ENCODE results near the gene ANKRD12. TPM values are rescaled to one million over a fixed set of nuclear protein-coding genes. Genes with fewer than 3 reads are reported as not detected.

Gene ANKRD12
- total RNA-seq, 4 donors from 2014 or later, result 43.5 to 59.7 (median 52.7) TPM

DNA sequence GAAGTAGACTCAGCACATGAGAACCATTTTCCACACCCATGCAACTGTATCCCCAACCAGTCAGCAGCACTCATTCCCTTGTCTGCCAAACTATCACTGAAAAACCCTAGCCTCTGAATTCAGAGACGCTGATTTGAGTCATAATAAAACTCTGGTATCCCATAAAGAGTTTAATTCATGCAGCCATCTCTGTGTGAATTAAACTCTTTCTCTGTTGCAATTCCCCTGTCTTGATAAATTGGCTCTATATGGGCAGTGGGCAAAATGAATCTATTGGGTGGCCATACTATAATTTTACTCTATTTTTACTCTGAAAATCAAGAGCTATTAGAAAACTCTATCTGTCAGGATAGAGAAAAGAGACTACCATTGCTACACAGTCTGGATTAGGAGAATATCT is 157.4 kb downstream of the ANKRD12 start:
- no peak for TF ChIP-seq CTCF (IDR thresholded peaks at IDR 0.05)
- TF ChIP-seq EP300 (IDR thresholded peaks at IDR 0.05), result no peak
- TF ChIP-seq POLR2A (IDR thresholded peaks at IDR 0.05), result no peak
- 93 to 95% methylated on average over 1 of the region's 1 CpG for WGBS, 2 donors
- H3K27ac ChIP-seq, result no peak overlapping the region
- H3K27me3 ChIP-seq, result no peaks in the 10 kb centered on the region
- no peaks in the 10 kb centered on the region for H3K4me1 ChIP-seq
- DNase-seq (ENCODE audit: low spot score in 2 of 2), result no peak
- H3K4me3 ChIP-seq, result no peak overlapping the region
- peaks cover 0 to 42% (median 0%) of the 10 kb centered on the region in 4 donors for H3K9me3 ChIP-seq
- no peaks in the 10 kb centered on the region for H3K36me3 ChIP-seq

- no peak for TF ChIP-seq POLR2A (IDR thresholded peaks at IDR 0.05)
- TF ChIP-seq EP300 (IDR thresholded peaks at IDR 0.05), result no peak
- TF ChIP-seq CTCF (IDR thresholded peaks at IDR 0.05), result no peak
- WGBS, 2 donors, result 91 to 95% methylated on average over 9 to 12 of the region's 15 CpGs
- Histone ChIP-seq H3K27me3 (no peaks in the 10 kb centered on the region), H3K27ac (no peak overlapping the region), H3K36me3 (no peaks in the 10 kb centered on the region), H3K9me3 (peaks cover 0 to 39% (median 0%) of the 10 kb centered on the region in 4 donors), H3K4me1 (no peaks in the 10 kb centered on the region), H3K4me3 (no peak overlapping the region)
- DNase-seq (ENCODE audit: low spot score in 2 of 2), result no peak
These were observed 159.8 kb downstream of the ANKRD12 start for GRCh38 chr18:9296233-9297006.

GRCh38 chr18:9297007-9297393 is 160.4 kb downstream of the ANKRD12 start:
- Histone ChIP-seq H3K4me1 (no peaks in the 10 kb centered on the region), H3K27me3 (no peaks in the 10 kb centered on the region), H3K36me3 (no peaks in the 10 kb centered on the region), H3K9me3 (peaks cover 0 to 45% (median 0%) of the 10 kb centered on the region in 4 donors), H3K4me3 (no peak overlapping the region), H3K27ac (no peak overlapping the region)
- WGBS, 2 donors, result 98% methylated on average over 19 of the region's 24 CpGs; no CpG with 5 or more reads in 1 of the 2 donors
- TF ChIP-seq CTCF (IDR thresholded peaks at IDR 0.05) (no peak), POLR2A (IDR thresholded peaks at IDR 0.05) (no peak)
- DNase-seq (ENCODE audit: low spot score in 2 of 2), result no peak

- no peak overlapping the region for H3K4me3 ChIP-seq
- no peak overlapping the region for H3K27ac ChIP-seq
- WGBS, 2 donors, result 93 to 94% methylated on average over 6 of the region's 6 CpGs
- H3K4me1 ChIP-seq, result no peaks in the 10 kb centered on the region
- peaks cover 0 to 31% (median 1%) of the 10 kb centered on the region in 4 donors for H3K9me3 ChIP-seq
- no peaks in the 10 kb centered on the region for H3K36me3 ChIP-seq
- no peaks in the 10 kb centered on the region for H3K27me3 ChIP-seq
- no peak for DNase-seq (ENCODE audit: low spot score in 2 of 2)
- TF ChIP-seq POLR2A (IDR thresholded peaks at IDR 0.05), result no peak
- no peak for TF ChIP-seq EP300 (IDR thresholded peaks at IDR 0.05)
These were observed 167.9 kb downstream of the ANKRD12 start for GRCh38 chr18:9304388-9305070.

- no peak overlapping the region for H3K27ac ChIP-seq
- H3K4me1 ChIP-seq, result no peaks in the 10 kb centered on the region
- H3K9me3 ChIP-seq, result peaks cover 0 to 7% (median 0%) of the 10 kb centered on the region in 4 donors
- TF ChIP-seq EP300 (IDR thresholded peaks at IDR 0.05), result no peak
- TF ChIP-seq POLR2A (IDR thresholded peaks at IDR 0.05), result no peak
- no peak for TF ChIP-seq CTCF (IDR thresholded peaks at IDR 0.05)
- no peak overlapping the region for H3K4me3 ChIP-seq
- H3K36me3 ChIP-seq, result no peaks in the 10 kb centered on the region
- no peaks in the 10 kb centered on the region for H3K27me3 ChIP-seq
- DNase-seq (ENCODE audit: low spot score in 2 of 2), result no peak
- WGBS, 2 donors, result 66 to 68% methylated on average over 1 of the region's 1 CpG
These were observed 182.8 kb downstream of the ANKRD12 start for GRCh38 chr18:9319333-9319732.

Measured in tibial nerve (tissue), 4 donors.